K562 (cell line): ENCODE results near the gene CNR1.

Source experiments
- FOSL1 ChIP-seq: fragments of 200-800 bp; sonication (Bioruptor generic); conservative IDR thresholded peaks from 2 replicates; pipeline ENCODE4 v1.6.1; 2016; ENCODE audit warnings: missing genetic modification characterization, missing compliant biosample characterization
- FOXM1 ChIP-seq, 2 experiments: fragments of 450-650 bp in 1 of 2; sonication (generic) in 1 of 2; formaldehyde crosslinking in 1 of 2; IDR thresholded peaks; 2 replicates each; pipeline versions ENCODE4 v1.6.1 to v1.9.0; 2017 to 2022; ENCODE audit warnings: low read depth in 2 of 2, mild to moderate bottlenecking in 2 of 2, missing genetic modification reagents in 1 of 2, moderate library complexity in 1 of 2
- MAFK ChIP-seq: IDR thresholded peaks from 2 replicates; pipeline ENCODE4 v1.6.1; 2011; ENCODE audit warnings: low read length, improper control_type of control experiment
- MED1 ChIP-seq: sonication (generic); formaldehyde crosslinking; IDR thresholded peaks from 2 replicates; pipeline ENCODE4 v1.8.1; 2023; ENCODE audit warnings: missing genetic modification reagents, borderline replicate concordance
- SMAD3 ChIP-seq: fragments of 450-650 bp; formaldehyde crosslinking; conservative IDR thresholded peaks from 2 replicates; pipeline ENCODE4 v1.4.0; 2020; ENCODE audit warnings: mild to moderate bottlenecking
- ZNF561 ChIP-seq: fragments of 450-650 bp; formaldehyde crosslinking; conservative IDR thresholded peaks from 2 replicates; pipeline ENCODE4 v1.4.0; 2020; ENCODE audit warnings: mild to moderate bottlenecking, moderate library complexity
- ZNF717 ChIP-seq: fragments of 250-450 bp; sonication (Bioruptor Pico); IDR thresholded peaks from 2 replicates; pipeline ENCODE4 v1.5.0; 2021
- TF ChIP-seq, protein P1 (sequence below), 3 experiments: IDR thresholded peaks in 2 of 3; conservative IDR thresholded peaks in 1 of 3; 2 replicates each; pipeline ENCODE4 v1.5.1; 2011 to 2012; ENCODE audit warnings: low read length in 3 of 3, mild to moderate bottlenecking in 3 of 3, control low read depth in 2 of 3, improper control_type of control experiment in 1 of 3, inconsistent platforms in 1 of 3, low read depth in 1 of 3, mixed read lengths in 1 of 3, moderate library complexity in 1 of 3; ENCODE audit not compliant: insufficient read depth in 2 of 3
- TF ChIP-seq, protein P2 (sequence below), 2 experiments: fragments of 450-650 bp in 1 of 2; sonication (generic) in 1 of 2; formaldehyde crosslinking; conservative IDR thresholded peaks; 2 replicates each; pipeline versions ENCODE4 v1.4.0 to v1.8.1; 2020 to 2022; ENCODE audit warnings: mild to moderate bottlenecking in 1 of 2, missing genetic modification reagents in 1 of 2

DNA sequence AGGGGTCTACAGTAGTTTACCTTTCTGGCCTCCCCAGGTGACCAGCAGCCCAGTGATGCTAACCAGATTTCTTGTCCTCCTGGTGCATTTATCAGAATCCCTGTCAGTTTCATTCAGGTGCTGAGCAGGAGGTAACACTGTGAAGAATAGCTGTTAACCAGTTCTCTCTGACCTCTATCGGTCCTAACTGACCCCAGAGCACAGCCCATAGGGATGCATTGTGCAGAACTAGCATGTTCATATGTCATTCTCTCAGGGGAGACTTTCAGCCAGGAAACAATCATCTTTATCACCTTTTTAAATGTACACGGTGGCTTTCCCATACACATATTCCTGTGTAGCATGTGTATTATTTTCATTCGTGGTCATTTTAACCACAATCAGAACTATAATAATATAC is 49.9 kb downstream of the CNR1 start:
- TF ChIP-seq, protein P1, sequence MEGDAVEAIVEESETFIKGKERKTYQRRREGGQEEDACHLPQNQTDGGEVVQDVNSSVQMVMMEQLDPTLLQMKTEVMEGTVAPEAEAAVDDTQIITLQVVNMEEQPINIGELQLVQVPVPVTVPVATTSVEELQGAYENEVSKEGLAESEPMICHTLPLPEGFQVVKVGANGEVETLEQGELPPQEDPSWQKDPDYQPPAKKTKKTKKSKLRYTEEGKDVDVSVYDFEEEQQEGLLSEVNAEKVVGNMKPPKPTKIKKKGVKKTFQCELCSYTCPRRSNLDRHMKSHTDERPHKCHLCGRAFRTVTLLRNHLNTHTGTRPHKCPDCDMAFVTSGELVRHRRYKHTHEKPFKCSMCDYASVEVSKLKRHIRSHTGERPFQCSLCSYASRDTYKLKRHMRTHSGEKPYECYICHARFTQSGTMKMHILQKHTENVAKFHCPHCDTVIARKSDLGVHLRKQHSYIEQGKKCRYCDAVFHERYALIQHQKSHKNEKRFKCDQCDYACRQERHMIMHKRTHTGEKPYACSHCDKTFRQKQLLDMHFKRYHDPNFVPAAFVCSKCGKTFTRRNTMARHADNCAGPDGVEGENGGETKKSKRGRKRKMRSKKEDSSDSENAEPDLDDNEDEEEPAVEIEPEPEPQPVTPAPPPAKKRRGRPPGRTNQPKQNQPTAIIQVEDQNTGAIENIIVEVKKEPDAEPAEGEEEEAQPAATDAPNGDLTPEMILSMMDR (IDR thresholded peaks at IDR 0.05 in 2 of 3, conservative IDR thresholded peaks at IDR 0.05 in 1 of 3; ENCODE audit: insufficient read depth in 2 of 3, low read depth in 1 of 3, low read length in 3 of 3): no peak
- TF ChIP-seq FOSL1 (tag): no peak
- TF ChIP-seq FOXM1 (IDR thresholded peaks at IDR 0.05; ENCODE audit: low read depth): no peak
- TF ChIP-seq FOXM1 (CRISPR knock-in tag; IDR thresholded peaks at IDR 0.05; ENCODE audit: low read depth): no peak
- no peak for TF ChIP-seq ZNF561 (CRISPR knock-in tag)
- no peak for TF ChIP-seq MAFK
- TF ChIP-seq ZNF717 (CRISPR knock-in tag): no peak
- no peak for TF ChIP-seq MED1 (CRISPR knock-in tag)
- TF ChIP-seq, protein P2, sequence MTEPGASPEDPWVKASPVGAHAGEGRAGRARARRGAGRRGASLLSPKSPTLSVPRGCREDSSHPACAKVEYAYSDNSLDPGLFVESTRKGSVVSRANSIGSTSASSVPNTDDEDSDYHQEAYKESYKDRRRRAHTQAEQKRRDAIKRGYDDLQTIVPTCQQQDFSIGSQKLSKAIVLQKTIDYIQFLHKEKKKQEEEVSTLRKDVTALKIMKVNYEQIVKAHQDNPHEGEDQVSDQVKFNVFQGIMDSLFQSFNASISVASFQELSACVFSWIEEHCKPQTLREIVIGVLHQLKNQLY (CRISPR knock-in tag; conservative IDR thresholded peaks at IDR 0.05): no peak
- TF ChIP-seq SMAD3 (CRISPR knock-in tag): no peak
